Vagina (tissue), 2 donors: ENCODE measurements around the gene NUDT1. TPM values are rescaled to one million over a fixed set of nuclear protein-coding genes. Genes with fewer than 3 reads are reported as not detected.
"Not testable (repeated sequence)": the region's sequence is repeated elsewhere in the genome, so short reads cannot be mapped to it uniquely, and the experiment has no call there.

Experiments
- DNase-seq, 2 donors: peaks; one replicate each; pipeline ENCODE4 v3.0.0-alpha.2; 2017; ENCODE audit errors: extremely low spot score in 2 of 2
- H3K27ac ChIP-seq: fragments of 200-600 bp; sonication (generic); one replicate; pipeline ENCODE4 v1.5.1; 2019
- H3K27me3 ChIP-seq: fragments of 200-600 bp; sonication (generic); one replicate; pipeline ENCODE4 v1.5.1; 2019
- H3K36me3 ChIP-seq, 2 donors: fragments of 200-600 bp; sonication (generic); one replicate each; pipeline ENCODE4 v1.5.1; 2017 to 2019
- H3K4me1 ChIP-seq: fragments of 200-600 bp; sonication (generic); one replicate; pipeline ENCODE4 v1.5.1; 2019
- H3K4me3 ChIP-seq, 2 donors: fragments of 200-600 bp; sonication (generic); 1 replicate in 1 of 2; 2 replicates in 1 of 2; pipeline ENCODE4 v1.5.1; 2016 to 2019
- H3K9me3 ChIP-seq: fragments of 200-600 bp; sonication (generic); one replicate; pipeline ENCODE4 v1.5.1; 2019
- POLR2A ChIP-seq, 2 donors: fragments of 450-650 bp; IDR thresholded peaks; one replicate each; pipeline ENCODE4 v1.6.1; 2017; ENCODE audit warnings: antibody characterized with exemption in 2 of 2, mild to moderate bottlenecking in 2 of 2, moderate library complexity in 2 of 2
- POLR2AphosphoS5 ChIP-seq, 2 donors: sonication (generic); formaldehyde crosslinking; IDR thresholded peaks; one replicate each; pipeline ENCODE4 v1.9.0; 2017; ENCODE audit warnings: antibody characterized with exemption in 2 of 2, mild to moderate bottlenecking in 2 of 2, low read depth in 1 of 2; ENCODE audit not compliant: insufficient read depth in 1 of 2
- intact Hi-C: fragments of 100-400 bp; cut with DNase I; formaldehyde crosslinking; loops from one replicate; pipeline ENCODE4 v1.15.1; 2023
- total RNA-seq: library from RNA; depleted of rRNA; stranded (reverse); fragments of >200 nt; gene quantifications from one replicate; pipeline ENCODE4 v1.2.3, GENCODE V29; 2016
- TF ChIP-seq, protein P1 (sequence below), 3 experiments: fragments of 450-650 bp in 2 of 3; fragments of 200-600 bp in 1 of 3; sonication (generic) in 1 of 3; IDR thresholded peaks; one replicate each; pipeline ENCODE4 v1.5.1; 2017 to 2019; ENCODE audit warnings: antibody characterized with exemption in 3 of 3, mild to moderate bottlenecking in 2 of 3, moderate library complexity in 2 of 3

NUDT1 gene
- total RNA-seq, 1 donor from 2014 or later = 19.4 TPM

- no peaks in the 10 kb centered on the region for H3K9me3 ChIP-seq
- no peak for DNase-seq
- intact Hi-C loops = loop anchor here (5.0 kb wide), 1 partner anchor 1599 kb away; no protein-coding TSS in a partner anchor
- no peaks in the 10 kb centered on the region for H3K4me1 ChIP-seq
- no peak for TF ChIP-seq POLR2AphosphoS5 (IDR thresholded peaks at IDR 0.05; ENCODE audit: insufficient read depth in 1 of 2, low read depth in 1 of 2)
- TF ChIP-seq, protein P1, sequence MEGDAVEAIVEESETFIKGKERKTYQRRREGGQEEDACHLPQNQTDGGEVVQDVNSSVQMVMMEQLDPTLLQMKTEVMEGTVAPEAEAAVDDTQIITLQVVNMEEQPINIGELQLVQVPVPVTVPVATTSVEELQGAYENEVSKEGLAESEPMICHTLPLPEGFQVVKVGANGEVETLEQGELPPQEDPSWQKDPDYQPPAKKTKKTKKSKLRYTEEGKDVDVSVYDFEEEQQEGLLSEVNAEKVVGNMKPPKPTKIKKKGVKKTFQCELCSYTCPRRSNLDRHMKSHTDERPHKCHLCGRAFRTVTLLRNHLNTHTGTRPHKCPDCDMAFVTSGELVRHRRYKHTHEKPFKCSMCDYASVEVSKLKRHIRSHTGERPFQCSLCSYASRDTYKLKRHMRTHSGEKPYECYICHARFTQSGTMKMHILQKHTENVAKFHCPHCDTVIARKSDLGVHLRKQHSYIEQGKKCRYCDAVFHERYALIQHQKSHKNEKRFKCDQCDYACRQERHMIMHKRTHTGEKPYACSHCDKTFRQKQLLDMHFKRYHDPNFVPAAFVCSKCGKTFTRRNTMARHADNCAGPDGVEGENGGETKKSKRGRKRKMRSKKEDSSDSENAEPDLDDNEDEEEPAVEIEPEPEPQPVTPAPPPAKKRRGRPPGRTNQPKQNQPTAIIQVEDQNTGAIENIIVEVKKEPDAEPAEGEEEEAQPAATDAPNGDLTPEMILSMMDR (IDR thresholded peaks at IDR 0.05) = no peak
- TF ChIP-seq POLR2A (IDR thresholded peaks at IDR 0.05) = no peak
- H3K36me3 ChIP-seq = peaks cover 0 to 21% of the 10 kb centered on the region in 2 donors
- H3K27me3 ChIP-seq = no peaks in the 10 kb centered on the region
- no peak overlapping the region for H3K4me3 ChIP-seq
- no peak overlapping the region for H3K27ac ChIP-seq
These were observed 19.6 kb downstream of the NUDT1 start for GRCh38 chr7:2261611-2262010.

- H3K4me1 ChIP-seq = no peaks in the 10 kb centered on the region
- DNase-seq = no peak
- no peak for TF ChIP-seq POLR2AphosphoS5 (IDR thresholded peaks at IDR 0.05; ENCODE audit: insufficient read depth in 1 of 2, low read depth in 1 of 2)
- TF ChIP-seq POLR2A (IDR thresholded peaks at IDR 0.05) = no peak
- TF ChIP-seq, protein P1 (IDR thresholded peaks at IDR 0.05) = no peak
- H3K9me3 ChIP-seq = no peaks in the 10 kb centered on the region
- H3K27me3 ChIP-seq = no peaks in the 10 kb centered on the region
- H3K27ac ChIP-seq = no peak overlapping the region
- H3K4me3 ChIP-seq = no peak overlapping the region
- intact Hi-C loops = loop anchor here (5.0 kb wide), 1 partner anchor 1601 kb away; no protein-coding TSS in a partner anchor
- peaks cover 0 to 10% of the 10 kb centered on the region in 2 donors for H3K36me3 ChIP-seq
These were observed 21.1 kb downstream of the NUDT1 start for GRCh38 chr7:2263176-2263575.

GRCh38 chr7:2264158-2264557 is 22.1 kb downstream of the NUDT1 start:
- TF ChIP-seq, protein P1 (IDR thresholded peaks at IDR 0.05) = no peak
- TF ChIP-seq POLR2AphosphoS5 (IDR thresholded peaks at IDR 0.05; ENCODE audit: insufficient read depth in 1 of 2, low read depth in 1 of 2) = no peak
- no peak for TF ChIP-seq POLR2A (IDR thresholded peaks at IDR 0.05)
- H3K36me3 ChIP-seq = peaks cover 0 to 10% of the 10 kb centered on the region in 2 donors
- intact Hi-C loops = loop anchor here (5.0 kb wide), 1 partner anchor 1602 kb away; no protein-coding TSS in a partner anchor
- H3K4me1 ChIP-seq = no peaks in the 10 kb centered on the region
- H3K27ac ChIP-seq = no peak overlapping the region
- no peaks in the 10 kb centered on the region for H3K9me3 ChIP-seq
- no peaks in the 10 kb centered on the region for H3K27me3 ChIP-seq
- DNase-seq = no peak
- H3K4me3 ChIP-seq = no peak overlapping the region

- Histone ChIP-seq H3K4me3 (no peak overlapping the region), H3K9me3 (no peaks in the 10 kb centered on the region), H3K4me1 (peaks cover 6% of the 10 kb centered on the region), H3K36me3 (peaks cover 0 to 19% of the 10 kb centered on the region in 2 donors), H3K27me3 (no peaks in the 10 kb centered on the region), H3K27ac (no peak overlapping the region)
- TF ChIP-seq, protein P1 (IDR thresholded peaks at IDR 0.05) = no peak
- TF ChIP-seq POLR2A (IDR thresholded peaks at IDR 0.05) = no peak
- no peak for TF ChIP-seq POLR2AphosphoS5 (IDR thresholded peaks at IDR 0.05; ENCODE audit: insufficient read depth in 1 of 2, low read depth in 1 of 2)
- DNase-seq = no peak
- intact Hi-C loops = no loop called here
These were observed 24.9 kb downstream of the NUDT1 start for GRCh38 chr7:2266911-2267310.

GRCh38 chr7:2269089-2269990 is 27.3 kb downstream of the NUDT1 start:
- H3K27ac ChIP-seq, H3K4me1 ChIP-seq, H3K4me3 ChIP-seq, H3K27me3 ChIP-seq, H3K9me3 ChIP-seq, H3K36me3 ChIP-seq, DNase-seq, intact Hi-C loops: not testable (repeated sequence)
